Activated naive CD8-positive, alpha-beta T cell treated with anti-CD3 and anti-CD28 coated beads for 36 hours (primary cell): ENCODE results near the gene ANKRD45. TPM values are rescaled to one million over a fixed set of nuclear protein-coding genes. Genes with fewer than 3 reads are reported as not detected.
A peak's percentile ranks its signal among the peaks of the same experiment; 100 is the strongest.
"Not testable (repeated sequence)": the region's sequence is repeated elsewhere in the genome, so short reads cannot be mapped to it uniquely, and the experiment has no call there.

Experiments
- DNase-seq: peaks from one replicate; pipeline ENCODE4 v3.0.0; 2021
- H3K27ac Mint-ChIP-seq: one replicate; pipeline ENCODE4 v1.8.0; 2022; ENCODE audit warnings: mild to moderate bottlenecking, moderate library complexity, mixed read lengths
- H3K27me3 Mint-ChIP-seq: one replicate; pipeline ENCODE4 v1.8.0; 2022; ENCODE audit warnings: mild to moderate bottlenecking, mixed read lengths
- H3K36me3 Mint-ChIP-seq: one replicate; pipeline ENCODE4 v1.8.0; 2021; ENCODE audit warnings: mild to moderate bottlenecking, mixed read lengths
- H3K4me1 Mint-ChIP-seq: one replicate; pipeline ENCODE4 v1.8.0; 2021; ENCODE audit warnings: mixed read lengths
- H3K4me3 Mint-ChIP-seq: one replicate; pipeline ENCODE4 v1.8.0; 2022; ENCODE audit warnings: mild to moderate bottlenecking, moderate library complexity, mixed read lengths
- H3K9me3 Mint-ChIP-seq: one replicate; pipeline ENCODE4 v1.8.0; 2022; ENCODE audit warnings: mixed read lengths
- total RNA-seq, 2 experiments: library from RNA; stranded (reverse); gene quantifications; one replicate each; pipeline ENCODE4 v1.2.3, GENCODE V29; 2021

Gene ANKRD45
- total RNA-seq, 2 experiments from 2014 or later, result 0.14 TPM; not detected in 1

GRCh38 chr1:173616859-173617258 is 52.8 kb downstream of the ANKRD45 start:
- H3K9me3 Mint-ChIP-seq, result peaks cover 22% of the 10 kb centered on the region
- DNase-seq, result no peak
- H3K27ac Mint-ChIP-seq, result no peak overlapping the region
- no peak overlapping the region for H3K4me3 Mint-ChIP-seq
- no peaks in the 10 kb centered on the region for H3K4me1 Mint-ChIP-seq
- peaks cover 10% of the 10 kb centered on the region for H3K36me3 Mint-ChIP-seq
- no peaks in the 10 kb centered on the region for H3K27me3 Mint-ChIP-seq

GRCh38 chr1:173613086-173613485 is 56.6 kb downstream of the ANKRD45 start:
- not testable (repeated sequence) for H3K9me3 Mint-ChIP-seq, H3K36me3 Mint-ChIP-seq, DNase-seq, H3K4me1 Mint-ChIP-seq, H3K27me3 Mint-ChIP-seq, H3K27ac Mint-ChIP-seq, H3K4me3 Mint-ChIP-seq

GRCh38 chr1:173608503-173609216 is 61.0 kb downstream of the ANKRD45 start:
- no peaks in the 10 kb centered on the region for H3K27me3 Mint-ChIP-seq
- H3K4me3 Mint-ChIP-seq, result no peak overlapping the region
- no peak for DNase-seq
- H3K27ac Mint-ChIP-seq, result no peak overlapping the region
- H3K36me3 Mint-ChIP-seq, result peaks cover 2% of the 10 kb centered on the region
- no peaks in the 10 kb centered on the region for H3K9me3 Mint-ChIP-seq
- no peaks in the 10 kb centered on the region for H3K4me1 Mint-ChIP-seq

GRCh38 chr1:173603056-173603591 is 66.5 kb downstream of the ANKRD45 start, which contains the start of gene SLC9C2:
SLC9C2 (minus strand) TSS chr1:173603072; CDS start chr1:173601776, 1,296 bp downstream.
- no peaks in the 10 kb centered on the region for H3K36me3 Mint-ChIP-seq
- H3K27me3 Mint-ChIP-seq, result no peaks in the 10 kb centered on the region
- H3K9me3 Mint-ChIP-seq, result no peaks in the 10 kb centered on the region
- H3K27ac Mint-ChIP-seq, result no peak within 1 kb of the TSS
- no peak within 1 kb of the TSS for H3K4me3 Mint-ChIP-seq
- H3K4me1 Mint-ChIP-seq, result peaks cover 2% of the 10 kb centered on the region
- no peak for DNase-seq

GRCh38 chr1:173601588-173601987 is 68.1 kb downstream of the ANKRD45 start:
- no peaks in the 10 kb centered on the region for H3K36me3 Mint-ChIP-seq
- H3K27ac Mint-ChIP-seq, result no peak overlapping the region
- no peaks in the 10 kb centered on the region for H3K9me3 Mint-ChIP-seq
- H3K27me3 Mint-ChIP-seq, result no peaks in the 10 kb centered on the region
- DNase-seq, result no peak
- peaks cover 2% of the 10 kb centered on the region for H3K4me1 Mint-ChIP-seq
- no peak overlapping the region for H3K4me3 Mint-ChIP-seq

- Mint-ChIP-seq H3K4me3 (no peak overlapping the region), H3K27ac (no peak overlapping the region), H3K4me1 (no peaks in the 10 kb centered on the region), H3K36me3 (no peaks in the 10 kb centered on the region), H3K9me3 (no peaks in the 10 kb centered on the region), H3K27me3 (no peaks in the 10 kb centered on the region)
- DNase-seq, result no peak
Observed at GRCh38 chr1:173596097-173596825, 73.4 kb downstream of the ANKRD45 start.

- not testable (repeated sequence) for H3K27ac Mint-ChIP-seq, H3K4me1 Mint-ChIP-seq, H3K9me3 Mint-ChIP-seq, H3K36me3 Mint-ChIP-seq, H3K4me3 Mint-ChIP-seq, DNase-seq, H3K27me3 Mint-ChIP-seq
Observed at GRCh38 chr1:173591138-173591537, 78.5 kb downstream of the ANKRD45 start.

GRCh38 chr1:173590557-173590956 is 79.1 kb downstream of the ANKRD45 start:
- Mint-ChIP-seq H3K4me3 (no peak overlapping the region), H3K27ac (no peak overlapping the region), H3K36me3 (no peaks in the 10 kb centered on the region), H3K9me3 (no peaks in the 10 kb centered on the region), H3K4me1 (no peaks in the 10 kb centered on the region), H3K27me3 (no peaks in the 10 kb centered on the region)
- no peak for DNase-seq

- Mint-ChIP-seq H3K36me3 (no peaks in the 10 kb centered on the region), H3K4me3 (no peak overlapping the region), H3K27me3 (no peaks in the 10 kb centered on the region), H3K4me1 (no peaks in the 10 kb centered on the region), H3K9me3 (no peaks in the 10 kb centered on the region), H3K27ac (no peak overlapping the region)
- DNase-seq, result no peak
Observed at GRCh38 chr1:173581383-173582079, 88.1 kb downstream of the ANKRD45 start.

- no peak for DNase-seq
- no peaks in the 10 kb centered on the region for H3K4me1 Mint-ChIP-seq
- H3K27ac Mint-ChIP-seq, result no peak overlapping the region
- no peaks in the 10 kb centered on the region for H3K36me3 Mint-ChIP-seq
- no peaks in the 10 kb centered on the region for H3K9me3 Mint-ChIP-seq
- H3K27me3 Mint-ChIP-seq, result no peaks in the 10 kb centered on the region
- H3K4me3 Mint-ChIP-seq, result no peak overlapping the region
Observed at GRCh38 chr1:173580658-173581057, 89.0 kb downstream of the ANKRD45 start.

- no peaks in the 10 kb centered on the region for H3K36me3 Mint-ChIP-seq
- H3K27me3 Mint-ChIP-seq, result no peaks in the 10 kb centered on the region
- DNase-seq, result no peak
Observed at GRCh38 chr1:173580071-173580470, 89.6 kb downstream of the ANKRD45 start.

GRCh38 chr1:173573596-173573995 is 96.1 kb downstream of the ANKRD45 start:
- Mint-ChIP-seq H3K36me3 (no peaks in the 10 kb centered on the region), H3K4me1 (peaks cover 8% of the 10 kb centered on the region), H3K4me3 (no peak overlapping the region), H3K27ac (no peak overlapping the region), H3K27me3 (no peaks in the 10 kb centered on the region), H3K9me3 (no peaks in the 10 kb centered on the region)
- DNase-seq, result no peak

More at GRCh38 chr1:173580071-173580470, 89.6 kb downstream of the ANKRD45 start:
- H3K27ac Mint-ChIP-seq, result no peak overlapping the region
- no peaks in the 10 kb centered on the region for H3K9me3 Mint-ChIP-seq
- no peak overlapping the region for H3K4me3 Mint-ChIP-seq
- H3K4me1 Mint-ChIP-seq, result no peaks in the 10 kb centered on the region

- H3K27ac Mint-ChIP-seq, result no peak overlapping the region
- peaks cover 8% of the 10 kb centered on the region for H3K4me1 Mint-ChIP-seq
- no peak for DNase-seq
- H3K4me3 Mint-ChIP-seq, result no peak overlapping the region
- peaks cover under 1% of the 10 kb centered on the region for H3K9me3 Mint-ChIP-seq
- H3K36me3 Mint-ChIP-seq, result no peaks in the 10 kb centered on the region
- H3K27me3 Mint-ChIP-seq, result no peaks in the 10 kb centered on the region
Observed at GRCh38 chr1:173572201-173572873, 97.3 kb downstream of the ANKRD45 start.

- Mint-ChIP-seq H3K9me3 (peaks cover 13% of the 10 kb centered on the region), H3K27me3 (no peaks in the 10 kb centered on the region), H3K4me3 (no peak overlapping the region), H3K4me1 (peaks cover 8% of the 10 kb centered on the region), H3K36me3 (no peaks in the 10 kb centered on the region), H3K27ac (no peak overlapping the region)
- DNase-seq, result peak; percentile 3
Observed at GRCh38 chr1:173570370-173571007, 99.2 kb downstream of the ANKRD45 start.
